Omental fat pad (tissue), 4 donors: ENCODE measurements around the gene FAM13C. TPM values are rescaled to one million over a fixed set of nuclear protein-coding genes. Genes with fewer than 3 reads are reported as not detected.

ENCODE experiments used
- ATAC-seq: fragments of 150-250 bp; one replicate; pipeline ENCODE4 v1.9.1; 2016; ENCODE audit warnings: mild to moderate bottlenecking, moderate library complexity; ENCODE audit not compliant: low FRiP score
- DNase-seq: peaks from one replicate; pipeline ENCODE4 v3.0.0-alpha.2; 2019; ENCODE audit warnings: low spot score
- total RNA-seq, 4 donors: library from RNA; depleted of rRNA; stranded (reverse); fragments of >200 nt; gene quantifications; one replicate each; pipeline ENCODE4 v1.1.0, GENCODE V29; 2016
- TF ChIP-seq, protein P1 (sequence below), 3 donors: fragments of 450-650 bp; IDR thresholded peaks; one replicate each; pipeline ENCODE4 v1.5.1; 2016 to 2017; ENCODE audit warnings: antibody characterized with exemption in 3 of 3, mild to moderate bottlenecking in 3 of 3, moderate library complexity in 2 of 3

Gene FAM13C
- total RNA-seq, 4 donors from 2014 or later = 2.2 to 43.0 (median 11.6) TPM

DNA sequence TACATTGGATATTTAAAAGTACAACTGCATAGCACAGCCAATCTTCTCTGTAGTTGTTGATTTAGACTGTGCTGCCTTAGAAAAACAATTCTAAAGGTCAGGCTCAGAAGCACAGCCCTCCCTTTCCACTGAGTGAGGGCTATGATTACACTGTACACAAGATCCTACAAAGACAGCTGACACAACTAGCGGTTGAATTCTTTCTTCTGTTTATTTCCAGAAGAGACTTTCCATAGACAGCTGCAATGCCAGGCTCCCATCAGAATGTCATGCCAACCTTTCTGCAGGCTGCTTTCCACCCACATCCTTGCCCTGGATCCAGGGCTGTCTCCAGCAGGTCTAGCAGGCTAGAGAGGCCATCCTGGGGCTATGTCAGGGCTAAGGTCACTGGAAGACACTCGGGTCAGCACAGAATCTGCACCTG lies 39.3 kb downstream of the FAM13C start:
- TF ChIP-seq, protein P1, sequence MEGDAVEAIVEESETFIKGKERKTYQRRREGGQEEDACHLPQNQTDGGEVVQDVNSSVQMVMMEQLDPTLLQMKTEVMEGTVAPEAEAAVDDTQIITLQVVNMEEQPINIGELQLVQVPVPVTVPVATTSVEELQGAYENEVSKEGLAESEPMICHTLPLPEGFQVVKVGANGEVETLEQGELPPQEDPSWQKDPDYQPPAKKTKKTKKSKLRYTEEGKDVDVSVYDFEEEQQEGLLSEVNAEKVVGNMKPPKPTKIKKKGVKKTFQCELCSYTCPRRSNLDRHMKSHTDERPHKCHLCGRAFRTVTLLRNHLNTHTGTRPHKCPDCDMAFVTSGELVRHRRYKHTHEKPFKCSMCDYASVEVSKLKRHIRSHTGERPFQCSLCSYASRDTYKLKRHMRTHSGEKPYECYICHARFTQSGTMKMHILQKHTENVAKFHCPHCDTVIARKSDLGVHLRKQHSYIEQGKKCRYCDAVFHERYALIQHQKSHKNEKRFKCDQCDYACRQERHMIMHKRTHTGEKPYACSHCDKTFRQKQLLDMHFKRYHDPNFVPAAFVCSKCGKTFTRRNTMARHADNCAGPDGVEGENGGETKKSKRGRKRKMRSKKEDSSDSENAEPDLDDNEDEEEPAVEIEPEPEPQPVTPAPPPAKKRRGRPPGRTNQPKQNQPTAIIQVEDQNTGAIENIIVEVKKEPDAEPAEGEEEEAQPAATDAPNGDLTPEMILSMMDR (IDR thresholded peaks at IDR 0.05) = no peak
- no peak for ATAC-seq
- no peak for DNase-seq

DNA sequence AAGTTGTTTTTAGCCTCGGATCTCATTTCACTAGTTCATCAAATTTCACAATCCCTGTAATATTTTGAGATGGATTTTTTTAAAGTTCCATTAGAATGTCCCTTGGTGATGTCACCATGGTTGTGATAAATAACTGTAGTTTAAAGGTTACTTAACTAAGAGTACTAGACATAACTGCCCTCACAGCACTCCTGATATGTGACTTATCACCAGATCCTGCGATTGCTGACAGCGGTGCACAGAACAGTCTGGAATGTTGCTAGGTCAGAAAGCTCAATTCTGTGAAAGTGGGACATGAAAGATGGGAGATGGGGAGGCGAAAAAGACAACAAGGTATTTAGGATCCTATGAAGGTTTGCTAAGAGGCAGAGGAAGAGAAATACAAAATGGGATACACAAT lies 40.2 kb downstream of the FAM13C start:
- TF ChIP-seq, protein P1 (IDR thresholded peaks at IDR 0.05) = no peak
- DNase-seq = no peak
- no peak for ATAC-seq

DNA sequence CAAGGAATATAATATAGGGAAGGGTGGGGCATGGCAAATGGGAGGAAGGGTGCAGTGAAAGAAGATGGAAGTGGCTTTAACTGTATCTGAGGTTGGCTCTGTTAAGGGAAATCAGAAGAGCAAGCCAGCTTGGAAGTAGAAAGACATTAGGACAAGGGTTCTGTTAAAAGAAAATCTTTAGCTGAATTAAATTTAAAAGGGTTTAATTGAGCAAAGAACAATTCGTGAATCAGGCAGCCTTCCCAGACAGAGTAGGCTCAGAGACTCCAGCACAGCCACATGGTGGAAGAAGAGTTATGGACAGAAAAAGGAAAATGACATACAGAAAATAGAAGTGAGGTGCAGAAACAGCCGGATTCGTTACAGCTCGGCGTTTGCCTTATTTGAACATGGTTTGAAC lies 42.0 kb downstream of the FAM13C start:
- ATAC-seq (no peak), DNase-seq (no peak)
- TF ChIP-seq, protein P1 (IDR thresholded peaks at IDR 0.05) = no peak

DNA sequence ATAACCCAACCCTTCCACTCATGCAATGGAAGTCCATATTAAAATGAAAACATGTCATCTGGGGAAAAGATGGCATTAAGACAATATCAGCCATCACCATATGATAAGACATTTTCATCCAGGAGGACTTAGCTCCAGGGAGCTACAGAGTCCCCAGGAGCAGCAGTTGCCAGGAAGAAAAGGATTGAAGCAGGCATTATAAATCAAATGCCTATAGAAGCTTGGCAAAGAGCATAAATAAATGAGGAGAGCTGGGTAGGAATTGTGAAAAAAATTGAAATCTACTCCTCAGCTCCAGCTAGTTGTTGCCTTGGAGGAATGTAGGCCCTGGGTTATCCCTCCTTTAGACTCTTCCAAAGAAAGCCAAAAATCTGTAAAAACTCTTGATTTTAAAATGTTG lies 42.5 kb downstream of the FAM13C start:
- ATAC-seq = no peak
- no peak for DNase-seq

DNA sequence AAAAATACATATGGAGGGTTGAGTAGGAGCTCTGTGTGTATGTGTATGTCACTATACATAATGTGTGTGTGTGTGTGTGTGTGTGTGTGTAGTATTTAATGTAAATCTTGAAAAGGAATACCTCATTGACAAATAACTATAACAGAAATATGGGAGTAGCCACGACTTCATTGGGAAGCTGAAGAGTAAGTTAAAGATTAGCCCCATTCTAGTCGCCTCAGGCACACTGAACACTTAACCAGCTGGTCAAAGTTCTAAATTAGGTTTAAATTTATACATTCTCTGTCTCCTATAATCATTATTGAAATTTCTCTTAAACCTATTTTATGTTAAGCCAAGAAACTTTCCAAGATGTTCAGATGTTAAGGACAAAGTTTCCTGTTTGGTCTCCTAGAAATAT lies 45.3 kb downstream of the FAM13C start:
- DNase-seq (no peak), ATAC-seq (no peak)
- TF ChIP-seq, protein P1 (IDR thresholded peaks at IDR 0.05) = no peak

More for the DNA sequence above, 42.5 kb downstream of the FAM13C start:
- TF ChIP-seq, protein P1 (IDR thresholded peaks at IDR 0.05) = no peak

DNA sequence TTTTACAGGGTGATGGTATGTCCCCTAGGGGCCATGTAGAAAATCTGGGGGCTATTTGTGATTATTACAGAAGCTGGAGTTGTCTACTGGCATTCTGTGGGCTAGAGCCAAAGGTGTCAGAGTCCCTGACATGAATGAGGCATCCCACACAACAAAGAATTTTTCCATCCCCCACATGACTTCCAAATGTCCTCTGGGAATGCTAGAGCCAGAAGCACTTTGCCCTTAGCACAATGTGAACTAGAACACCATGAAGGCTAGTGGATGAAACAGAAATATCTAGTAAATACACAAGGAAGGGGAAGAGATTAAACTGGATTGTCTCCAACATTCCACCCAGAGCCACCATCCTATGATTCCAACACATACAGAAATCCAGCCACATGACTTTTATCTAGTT lies 46.9 kb downstream of the FAM13C start:
- ATAC-seq = no peak
- DNase-seq = no peak
- TF ChIP-seq, protein P1 (IDR thresholded peaks at IDR 0.05) = no peak

DNA sequence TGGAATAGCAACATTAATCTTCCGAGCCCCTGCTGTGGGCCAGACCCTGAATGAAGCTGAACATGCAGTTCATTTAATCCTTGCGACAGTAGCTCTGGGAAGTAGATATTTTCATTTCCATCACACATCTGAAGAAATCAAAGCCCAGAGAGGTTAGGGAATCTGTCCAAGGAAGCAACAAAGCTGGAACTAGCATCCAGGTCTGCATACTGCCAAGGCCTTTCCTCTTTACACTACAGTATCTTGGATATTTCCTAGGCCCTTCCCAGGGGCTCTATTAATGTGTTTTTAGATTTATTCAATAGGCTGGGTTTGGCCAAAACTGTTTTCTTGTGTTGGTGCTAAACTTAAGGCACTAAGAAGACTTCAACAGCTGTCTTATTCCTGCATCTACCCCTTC lies 48.1 kb downstream of the FAM13C start:
- DNase-seq = no peak
- ATAC-seq = no peak
- TF ChIP-seq, protein P1 (IDR thresholded peaks at IDR 0.05) = no peak
